H1 (cell line): ENCODE results near the gene CCDC12. TPM values are rescaled to one million over a fixed set of nuclear protein-coding genes. Genes with fewer than 3 reads are reported as not detected.

ENCODE experiments used
- CTCF ChIA-PET: fragments of 300-600 bp; sonication (Branson Sonifier 250); formaldehyde crosslinking; loops from one replicate; lab custom pipeline; 2021; ENCODE audit not compliant: partially characterized antibody; lab: Charles Lee
- POLR2A ChIA-PET: fragments of 300-600 bp; sonication (Branson Sonifier 250); formaldehyde crosslinking; loops from one replicate; lab custom pipeline; 2021; ENCODE audit warnings: inconsistent platforms; ENCODE audit not compliant: partially characterized antibody; lab: Charles Lee
- DNase-seq, 2 experiments: peaks; one replicate each; pipeline versions ENCODE4 v3.0.0 to v3.0.0-alpha.2; 2010 to 2022; ENCODE audit warnings: low spot score in 2 of 2, low read depth in 1 of 2, mixed read lengths in 1 of 2
- FAIRE-seq: peaks from 2 replicates; lab custom pipeline; 2011; peaks lifted over from hg19 to GRCh38; lab: Jason Lieb, UNC
- H2AFZ ChIP-seq: 2 replicates; pipeline ENCODE4 v1.8.1; 2012; ENCODE audit warnings: low read length, inconsistent platforms
- H2AK5ac ChIP-seq: 2 replicates; pipeline ENCODE4 v1.6.1; 2013; ENCODE audit warnings: low read depth, low read length
- H2BK120ac ChIP-seq: replicated peaks from 2 replicates; pipeline ENCODE3; 2013; ENCODE audit warnings: low read depth, low read length, inconsistent platforms
- H2BK12ac ChIP-seq: 2 replicates; pipeline ENCODE4 v1.6.1; 2013; ENCODE audit warnings: low read depth, low read length
- H2BK15ac ChIP-seq: 2 replicates; pipeline ENCODE4 v1.6.1; 2013; ENCODE audit warnings: low read length
- H2BK20ac ChIP-seq: 2 replicates; pipeline ENCODE4 v1.6.1; 2013; ENCODE audit warnings: low read length
- H2BK5ac ChIP-seq: 2 replicates; pipeline ENCODE4 v1.6.1; 2013; ENCODE audit warnings: low read depth, low read length
- H3K14ac ChIP-seq: 2 replicates; pipeline ENCODE4 v1.6.1; 2013; ENCODE audit warnings: inconsistent platforms; ENCODE audit not compliant: insufficient read length
- H3K18ac ChIP-seq: 2 replicates; pipeline ENCODE4 v1.6.1; 2013; ENCODE audit warnings: low read length; ENCODE audit errors: extremely low read depth
- H3K23ac ChIP-seq: 2 replicates; pipeline ENCODE4 v1.6.1; 2013; ENCODE audit warnings: inconsistent platforms; ENCODE audit not compliant: insufficient read length
- H3K23me2 ChIP-seq: 2 replicates; pipeline ENCODE4 v1.6.1; 2013; ENCODE audit warnings: low read depth, low read length
- H3K27ac ChIP-seq: 2 replicates; pipeline ENCODE4 v1.6.1; 2011; ENCODE audit warnings: low read depth, low read length, inconsistent platforms
- H3K27me3 ChIP-seq, 4 experiments: replicated peaks in 1 of 4; 1 replicate in 1 of 4; 2 replicates in 3 of 4; pipeline versions ENCODE4 v1.6.1 to v1.8.1; 2011 to 2013; ENCODE audit warnings: low read length in 3 of 4, mild to moderate bottlenecking in 3 of 4, inconsistent platforms in 2 of 4, mixed read lengths in 2 of 4, moderate library complexity in 1 of 4; ENCODE audit not compliant: control insufficient read depth in 3 of 4, insufficient read depth in 3 of 4; ENCODE audit errors: extremely low read depth in 1 of 4
- H3K36me3 ChIP-seq, 4 experiments: 2 replicates each; pipeline versions ENCODE4 v1.6.1 to v1.8.1; 2011 to 2013; ENCODE audit warnings: mild to moderate bottlenecking in 4 of 4, low read length in 3 of 4, moderate library complexity in 2 of 4, control low read depth in 1 of 4, inconsistent platforms in 1 of 4; ENCODE audit not compliant: insufficient read depth in 4 of 4, control insufficient read depth in 2 of 4
- H3K4ac ChIP-seq: replicated peaks from 2 replicates; pipeline ENCODE3; 2013; ENCODE audit warnings: low read length, low read depth, mixed read lengths, inconsistent platforms; ENCODE audit not compliant: insufficient read length
- H3K4me1 ChIP-seq, 4 experiments: replicated peaks in 1 of 4; 1 replicate in 1 of 4; 2 replicates in 3 of 4; pipeline versions ENCODE4 v1.6.1 to v1.8.1; 2011 to 2013; ENCODE audit warnings: low read length in 3 of 4, inconsistent platforms in 2 of 4, mixed read lengths in 1 of 4; ENCODE audit not compliant: insufficient read depth in 4 of 4, control insufficient read depth in 3 of 4
- H3K4me2 ChIP-seq, 2 experiments: 2 replicates each; pipeline versions ENCODE4 v1.6.1 to v1.8.1; 2011 to 2013; ENCODE audit warnings: low read depth in 2 of 2, low read length in 2 of 2, control low read depth in 1 of 2, inconsistent platforms in 1 of 2, mild to moderate bottlenecking in 1 of 2; ENCODE audit not compliant: insufficient read depth in 1 of 2
- H3K4me3 ChIP-seq, 4 experiments: fragments of 200-600, 300-600 bp in 1 of 4; sonication (generic), shearing (Covaris generic), sonication (Bioruptor Twin) in 1 of 4; 2 replicates each; pipeline versions ENCODE4 v1.5.1 to v1.8.1; 2011 to 2016; ENCODE audit warnings: low read length in 4 of 4, low read depth in 3 of 4, control low read depth in 2 of 4, inconsistent platforms in 2 of 4, mild to moderate bottlenecking in 2 of 4, mixed read lengths in 1 of 4, moderate library complexity in 1 of 4; ENCODE audit not compliant: insufficient read depth in 2 of 4; ENCODE audit errors: extremely low read depth in 1 of 4
- H3K56ac ChIP-seq: replicated peaks from 2 replicates; pipeline ENCODE3; 2013; ENCODE audit warnings: low read depth, mild to moderate bottlenecking, mixed read lengths, low read length, inconsistent platforms; ENCODE audit not compliant: insufficient read length
- H3K79me1 ChIP-seq: 2 replicates; pipeline ENCODE4 v1.6.1; 2013; ENCODE audit warnings: low read depth, low read length, control low read depth
- H3K79me2 ChIP-seq, 2 experiments: 2 replicates each; pipeline versions ENCODE4 v1.6.1 to v1.8.1; 2012 to 2013; ENCODE audit warnings: low read length in 2 of 2, mild to moderate bottlenecking in 2 of 2, inconsistent platforms in 1 of 2; ENCODE audit not compliant: insufficient read depth in 2 of 2, control insufficient read depth in 1 of 2
- H3K9ac ChIP-seq, 4 experiments: replicated peaks in 1 of 4; 1 replicate in 1 of 4; 2 replicates in 3 of 4; pipeline versions ENCODE4 v1.6.1 to v1.8.1; 2011 to 2013; ENCODE audit warnings: low read depth in 3 of 4, low read length in 3 of 4, control low read depth in 2 of 4, mild to moderate bottlenecking in 2 of 4, moderate library complexity in 2 of 4, inconsistent platforms in 1 of 4; ENCODE audit errors: extremely low read depth in 1 of 4
- H3K9me3 ChIP-seq, 2 experiments: 2 replicates each; pipeline versions ENCODE4 v1.6.1 to v1.8.1; 2012 to 2013; ENCODE audit warnings: mild to moderate bottlenecking in 2 of 2, moderate library complexity in 2 of 2, control low read depth in 1 of 2, inconsistent platforms in 1 of 2, low read depth in 1 of 2, low read length in 1 of 2, mixed read lengths in 1 of 2; ENCODE audit not compliant: insufficient read depth in 2 of 2
- H4K20me1 ChIP-seq, 2 experiments: replicated peaks in 1 of 2; 2 replicates each; pipeline versions ENCODE3 to v1.8.1; 2011 to 2013; ENCODE audit warnings: inconsistent platforms in 2 of 2, low read length in 2 of 2, mild to moderate bottlenecking in 1 of 2; ENCODE audit not compliant: insufficient read depth in 2 of 2, control insufficient read depth in 1 of 2
- H4K5ac ChIP-seq: 2 replicates; pipeline ENCODE4 v1.6.1; 2013; ENCODE audit warnings: low read length, low read depth, mixed read lengths, inconsistent platforms; ENCODE audit not compliant: insufficient read length
- H4K8ac ChIP-seq: 2 replicates; pipeline ENCODE4 v1.8.0; 2013; ENCODE audit warnings: mild to moderate bottlenecking, moderate library complexity, low read length, inconsistent platforms; ENCODE audit not compliant: insufficient read depth; ENCODE audit errors: extremely low read depth
- H4K91ac ChIP-seq: replicated peaks from 2 replicates; pipeline ENCODE3; 2013; ENCODE audit warnings: low read length, mixed read lengths, inconsistent platforms; ENCODE audit not compliant: insufficient read length
- NANOG ChIP-seq: IDR thresholded peaks from 2 replicates; pipeline ENCODE4 v1.6.1; 2011; ENCODE audit warnings: low read length, low read depth, mild to moderate bottlenecking, inconsistent platforms; ENCODE audit not compliant: insufficient read depth, poor library complexity, severe bottlenecking
- POLR2AphosphoS5 ChIP-seq: IDR thresholded peaks from 2 replicates; pipeline ENCODE4 v1.6.1; 2011; ENCODE audit warnings: low read depth, low read length
- SUZ12 ChIP-seq: fragments of 200-600 bp; sonication (generic); IDR thresholded peaks from 2 replicates; pipeline ENCODE4 v1.6.1; 2012; ENCODE audit warnings: mild to moderate bottlenecking, inconsistent platforms, low read length, moderate library complexity, mixed read lengths
- WGBS, 2 experiments: shearing (Covaris generic) in 1 of 2; methylation state at CpG; one replicate each; pipeline versions ENCODE4 v1.1.6 to v1.1.7; 2013 to 2015; ENCODE audit warnings: low lambda C conversion rate in 2 of 2, mixed read lengths in 2 of 2, inconsistent platforms in 1 of 2, low coverage in 1 of 2, missing lambda C conversion rate in 1 of 2; ENCODE audit not compliant: insufficient replicate concordance in 2 of 2, insufficient coverage in 1 of 2, insufficient read length in 1 of 2; ENCODE audit errors: extremely low coverage in 1 of 2, missing lambda C conversion rate in 1 of 2; 5-methylcytosine and 5-hydroxymethylcytosine counted together
- polyA plus RNA-seq, 7 experiments: library from polyadenylated mRNA; depleted of rRNA in 3 of 7; stranded (reverse) in 5 of 7; unstranded in 2 of 7; fragments of >200 nt in 5 of 7; fragments of 200-250 nt in 2 of 7; gene quantifications; 1 replicate in 5 of 7; 2 replicates in 1 of 7; 4 replicates in 1 of 7; pipeline versions ENCODE4 v1.2.1 to v1.2.3, GENCODE V29; 2011 to 2013; ENCODE audit warnings: missing spikeins in 2 of 7, mixed read lengths in 2 of 7
- total RNA-seq: library from RNA; stranded (reverse); fragmentation: NEBNext Ultra II Directional; extraction: Animal tissue kit (Norgen Biotek cat#: 25700); gene quantifications from 2 replicates; pipeline ENCODE4 v1.2.1, GENCODE V29; 2021

Gene CCDC12
- total and polyA plus RNA-seq, 2 of the 8 experiments (the other 6 are each of a cell fraction or from before 2014, with no cell fraction given) = 29.5 to 41.3 TPM

- Histone ChIP-seq H3K4me1 (no peaks in the 10 kb centered on the region), H2AK5ac (no peak overlapping the region), H2BK15ac (no peak overlapping the region), H4K91ac (no peak overlapping the region), H2BK5ac (no peak overlapping the region), H3K4me2 (no peak overlapping the region), H3K79me1 (peaks cover 5% of the 10 kb centered on the region; the same call in 1 of the 2 replicates), H4K8ac (no peak overlapping the region), H3K9ac (no peak overlapping the region), H3K23me2 (no peaks in the 10 kb centered on the region), H2AFZ (no peak overlapping the region), H3K4ac (no peak overlapping the region), H3K18ac (no peak overlapping the region), H3K4me3 (no peak overlapping the region), H3K23ac (no peak overlapping the region), H4K20me1 (peaks cover 4 to 6% of the 10 kb centered on the region in 2 experiments), H2BK120ac (no peak overlapping the region), H3K36me3 (peaks cover 26 to 58% (median 42%) of the 10 kb centered on the region in 4 experiments), H4K5ac (no peak overlapping the region), H2BK12ac (no peak overlapping the region), H3K14ac (no peak overlapping the region), H3K56ac (no peak overlapping the region), H3K79me2 (no peaks in the 10 kb centered on the region), H3K27me3 (no peaks in the 10 kb centered on the region), H2BK20ac (no peak overlapping the region), H3K27ac (no peak overlapping the region), H3K9me3 (peaks cover 3 to 4% of the 10 kb centered on the region in 2 experiments; a peak in 2 of 4 replicates)
- TF ChIP-seq SUZ12 (no peak), POLR2AphosphoS5 (no peak), NANOG (no peak)
- POLR2A ChIA-PET = interaction anchor here (1.1 to 1.7 kb wide), 2 partner anchors 9 to 54 kb away, joined by 4 to 8 read pairs; partner anchors contain the start of gene CCDC12
- CTCF ChIA-PET = interaction anchor here (1.1 to 9.9 kb wide), 16 partner anchors 8 to 410 kb away, joined by 3 to 104 read pairs (median 12); no protein-coding TSS in a partner anchor
- DNase-seq = no peak
- no peak for FAIRE-seq
- WGBS, 2 experiments = 83% methylated on average over 4 of the region's 4 CpGs; no CpG with 5 or more reads in 1 of the 2 experiments
These were observed 54.1 kb downstream of the CCDC12 start for GRCh38 chr3:46922426-46922825.
